GM18873 (cell line): ENCODE measurements around the gene PAPPA.

Source experiments
- ATAC-seq: cut with Tn5 transposase; IDR thresholded peaks from one replicate; pipeline ENCODE4 v1.9.1; 2021; ENCODE audit warnings: mild to moderate bottlenecking, moderate library complexity, moderate number of reproducible peaks; ENCODE audit not compliant: unreplicated experiment, low FRiP score

The PAPPA gene

GRCh38 chr9:116437411-116438370 is 284.1 kb downstream of the PAPPA start:
- ATAC-seq, result no peak

GRCh38 chr9:116442528-116442927 is 288.9 kb downstream of the PAPPA start:
- no peak for ATAC-seq

GRCh38 chr9:116447934-116448333 is 294.3 kb downstream of the PAPPA start:
- no peak for ATAC-seq

- no peak for ATAC-seq
These were observed 294.8 kb downstream of the PAPPA start for GRCh38 chr9:116448431-116448830.

DNA sequence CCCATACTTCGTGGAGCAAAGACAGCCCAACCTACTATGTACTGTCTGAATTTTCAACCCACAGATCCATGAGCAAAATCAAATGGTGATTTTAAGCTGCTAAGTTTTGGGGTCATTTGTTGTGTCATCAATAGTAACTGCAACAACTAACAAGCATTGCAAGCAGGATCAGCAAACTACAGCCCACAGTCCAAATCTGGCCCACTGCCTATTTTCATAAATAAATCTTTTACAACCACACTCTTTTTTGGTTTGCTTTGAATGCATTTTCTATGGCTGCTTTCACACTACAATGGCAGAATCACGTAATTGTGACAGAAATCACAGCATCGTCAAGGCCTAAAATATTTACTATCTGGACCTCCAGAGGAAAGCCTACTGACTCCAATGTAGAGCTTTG is 296.4 kb downstream of the PAPPA start:
- no peak for ATAC-seq

DNA sequence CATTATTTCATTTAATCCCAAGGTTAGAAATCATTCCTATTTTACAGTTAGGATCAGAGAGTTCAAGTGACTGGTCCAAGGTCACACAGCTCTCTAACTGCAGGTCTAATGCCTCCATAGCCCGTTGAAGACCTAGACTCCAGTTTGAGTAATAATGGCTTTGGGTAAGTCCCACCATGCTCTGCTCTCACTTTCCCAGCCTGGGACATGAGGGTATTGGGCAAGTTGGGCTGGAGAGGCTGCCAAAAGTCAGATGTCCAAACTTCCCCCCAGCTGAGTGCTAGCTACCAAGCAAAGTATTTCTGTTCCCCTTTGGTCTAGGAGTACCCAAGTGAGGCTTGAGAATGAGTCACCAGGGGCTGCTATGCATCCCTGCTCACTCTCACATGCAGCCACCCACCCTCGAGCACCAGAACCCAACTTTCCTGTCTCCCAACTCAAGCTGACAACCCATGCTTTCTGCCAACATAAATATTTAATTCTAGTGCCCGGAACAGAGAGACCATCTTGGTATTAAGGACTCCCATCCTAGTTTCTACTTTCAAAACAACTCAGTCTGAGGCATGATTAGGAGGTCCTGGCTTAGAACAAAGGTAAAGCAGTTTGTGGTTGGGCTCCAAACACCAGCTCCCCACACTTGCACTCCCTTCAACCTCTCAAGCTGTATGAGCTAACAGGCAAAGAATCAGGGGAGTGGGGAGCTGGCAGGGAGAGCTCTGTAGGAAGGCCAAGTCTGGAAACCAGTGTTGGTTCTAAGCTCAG is 297.0 kb downstream of the PAPPA start:
- no peak for ATAC-seq

- ATAC-seq, result no peak
These were observed 298.0 kb downstream of the PAPPA start for GRCh38 chr9:116451500-116452115.
